GM21423 (cell line): ENCODE measurements around the gene NIT1.
"Not testable (repeated sequence)": the region's sequence is repeated elsewhere in the genome, so short reads cannot be mapped to it uniquely, and the experiment has no call there.

ENCODE experiments used
- ATAC-seq: cut with Tn5 transposase; IDR thresholded peaks from one replicate; pipeline ENCODE4 v1.9.1; 2021; ENCODE audit warnings: mild to moderate bottlenecking, moderate library complexity; ENCODE audit not compliant: unreplicated experiment

The NIT1 gene

GRCh38 chr1:161111527-161111926 is 6.4 kb upstream of the NIT1 start:
- ATAC-seq, result no peak

DNA sequence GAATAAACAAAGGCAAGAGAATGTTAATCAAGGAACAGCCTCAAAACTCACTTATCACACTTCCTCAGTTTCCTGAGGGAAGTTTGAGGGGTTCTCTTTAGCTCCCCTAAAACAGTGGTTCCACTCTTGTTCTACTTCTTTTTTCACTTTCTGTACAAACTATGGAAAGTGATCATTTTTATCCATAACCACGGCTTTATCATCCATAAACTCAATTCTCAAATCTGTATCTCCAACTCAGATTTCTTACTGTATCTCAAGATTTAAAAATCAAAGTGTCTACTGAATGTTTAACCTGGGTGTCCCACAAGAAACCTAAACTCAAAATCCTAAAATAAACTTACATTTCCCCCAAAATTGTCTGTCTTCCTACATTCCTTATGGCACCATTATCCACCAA is 4.0 kb upstream of the NIT1 start:
- ATAC-seq, result no peak

GRCh38 chr1:161114556-161114955 is 3.3 kb upstream of the NIT1 start:
- ATAC-seq, result no peak

DNA sequence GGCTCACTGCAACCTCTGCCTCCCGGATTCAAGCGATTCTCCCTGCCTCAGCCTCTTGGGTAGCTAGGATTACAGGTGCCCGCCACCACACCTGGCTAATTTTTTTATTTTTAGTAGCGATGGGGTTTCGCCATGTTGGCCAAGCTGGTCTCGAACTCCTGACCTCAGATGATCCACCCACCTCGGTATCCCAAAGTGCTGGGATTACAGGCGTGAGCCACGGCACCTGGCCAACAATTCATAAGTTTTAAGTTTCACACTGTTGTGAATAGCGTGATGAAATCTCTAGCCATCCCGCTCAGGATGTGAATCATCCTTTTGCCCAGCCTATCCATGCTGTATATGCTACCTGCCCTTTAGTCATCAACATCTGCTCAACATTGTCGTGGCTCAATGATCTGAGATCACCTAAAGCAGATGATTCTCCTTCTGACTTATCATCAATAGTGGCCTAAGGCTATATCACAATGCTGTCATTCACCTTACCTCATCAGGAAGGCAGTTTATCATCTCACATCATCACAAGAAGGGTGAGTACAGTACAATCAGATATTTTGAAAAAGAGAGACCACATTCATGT is 2.7 kb upstream of the NIT1 start:
- no peak for ATAC-seq

DNA sequence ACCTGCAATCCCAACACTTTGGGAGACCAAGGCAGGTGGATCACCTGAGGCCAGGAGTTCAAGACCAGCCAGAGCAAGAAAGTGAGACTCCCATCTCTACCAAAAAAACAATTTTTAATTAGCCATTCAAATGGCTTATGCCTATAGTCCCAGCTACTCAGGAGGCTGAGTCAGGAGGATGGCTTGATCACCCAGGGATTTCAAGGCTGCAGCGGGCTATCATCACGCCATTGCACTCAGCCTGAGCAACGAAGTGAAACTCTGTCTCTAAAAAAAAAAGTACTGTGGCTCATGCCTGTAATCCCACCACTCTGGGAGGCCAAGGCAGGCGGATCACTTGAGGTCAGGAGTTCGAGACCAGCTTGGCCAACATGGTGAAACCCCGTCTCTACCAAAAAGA is 1.9 kb upstream of the NIT1 start:
- not testable (repeated sequence) for ATAC-seq

DNA sequence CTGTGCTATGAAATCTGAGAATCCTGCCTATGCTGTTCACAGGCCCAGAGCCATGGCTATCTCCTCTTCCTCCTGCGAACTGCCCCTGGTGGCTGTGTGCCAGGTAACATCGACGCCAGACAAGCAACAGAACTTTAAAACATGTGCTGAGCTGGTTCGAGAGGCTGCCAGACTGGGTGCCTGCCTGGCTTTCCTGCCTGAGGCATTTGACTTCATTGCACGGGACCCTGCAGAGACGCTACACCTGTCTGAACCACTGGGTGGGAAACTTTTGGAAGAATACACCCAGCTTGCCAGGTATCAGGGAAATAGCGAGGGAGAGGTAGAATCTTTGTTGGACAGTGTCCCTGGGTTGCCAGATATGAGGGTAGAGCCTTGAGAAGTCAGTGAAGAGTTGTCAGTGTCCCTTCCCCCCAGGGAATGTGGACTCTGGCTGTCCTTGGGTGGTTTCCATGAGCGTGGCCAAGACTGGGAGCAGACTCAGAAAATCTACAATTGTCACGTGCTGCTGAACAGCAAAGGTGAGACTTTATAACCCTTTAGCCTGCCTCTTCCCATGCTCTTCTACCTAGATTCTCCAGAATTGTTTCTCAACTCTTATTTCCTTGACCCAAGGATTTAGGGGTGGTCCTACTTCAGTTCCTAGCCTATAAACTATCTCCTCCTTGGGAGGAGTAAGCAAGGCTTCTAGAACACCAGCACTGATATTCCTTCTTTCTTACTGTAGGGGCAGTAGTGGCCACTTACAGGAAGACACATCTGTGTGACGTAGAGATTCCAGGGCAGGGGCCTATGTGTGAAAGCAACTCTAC is 1.4 kb downstream of the NIT1 start:
- peak; percentile 46 for ATAC-seq

GRCh38 chr1:161121042-161121650 is 3.2 kb downstream of the NIT1 start:
- ATAC-seq, result no peak

GRCh38 chr1:161121834-161122233 is 3.9 kb downstream of the NIT1 start:
- no peak for ATAC-seq

GRCh38 chr1:161122967-161123366 is 5.1 kb downstream of the NIT1 start:
- no peak for ATAC-seq

- ATAC-seq, result no peak
Observed at GRCh38 chr1:161127649-161128048, 9.7 kb downstream of the NIT1 start.

DNA sequence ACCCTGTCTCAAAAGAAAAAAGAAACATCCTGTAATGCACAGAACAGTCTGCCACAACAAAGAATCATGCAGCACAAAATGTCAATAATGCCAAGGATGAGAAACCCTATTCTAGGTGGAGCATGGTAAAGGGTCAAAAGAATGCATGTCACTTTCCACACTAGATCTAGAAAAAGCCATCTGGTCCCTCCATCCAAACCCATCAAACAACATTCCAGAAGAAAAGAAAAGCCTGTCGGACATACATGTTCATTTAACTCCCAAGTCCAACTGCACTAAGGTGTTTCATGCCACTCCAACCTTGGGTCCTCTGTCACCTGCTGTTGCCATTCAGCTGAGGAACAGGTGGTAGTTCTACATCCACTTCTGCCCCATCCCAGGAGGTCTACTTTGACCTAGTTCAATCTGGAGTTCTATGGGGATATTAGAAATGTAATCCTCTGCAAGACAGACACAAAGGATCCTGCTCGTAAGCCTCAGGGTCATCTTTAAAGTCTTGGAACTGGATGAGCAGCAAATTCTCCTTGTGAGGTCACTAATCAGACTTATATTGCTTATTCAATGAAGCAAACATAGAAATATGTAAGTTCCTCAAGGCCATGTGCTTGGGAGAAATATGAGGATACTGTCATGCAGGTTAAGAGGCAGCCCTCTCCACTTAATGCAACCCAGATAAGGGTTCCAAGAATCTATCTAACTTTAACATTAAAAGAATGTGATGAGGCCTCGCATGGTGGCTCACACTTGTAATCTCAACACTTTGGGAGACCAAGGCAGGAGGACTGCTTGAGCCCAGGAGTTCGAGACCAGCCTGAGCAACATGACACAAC is 10.9 kb downstream of the NIT1 start:
- no peak for ATAC-seq

DNA sequence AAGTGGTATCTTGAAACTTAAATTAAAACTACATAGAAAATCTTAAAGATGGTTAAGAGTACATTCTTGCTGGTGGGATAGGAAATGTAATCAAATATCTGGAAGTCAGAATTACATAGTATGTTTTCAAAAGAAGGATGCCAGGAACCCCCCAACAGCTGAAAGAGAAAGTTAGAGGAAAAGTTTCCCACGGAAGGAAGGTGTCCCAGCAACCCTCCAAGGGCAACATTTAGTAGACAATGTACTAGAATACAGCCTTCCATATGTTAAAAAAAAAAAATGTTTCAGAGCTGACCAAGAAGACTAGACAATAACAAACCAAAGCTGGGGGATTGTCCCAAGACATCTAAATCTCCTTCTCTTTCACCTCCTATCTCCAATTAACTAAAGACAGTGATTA is 12.4 kb downstream of the NIT1 start:
- ATAC-seq, result no peak

- peak; percentile 2 for ATAC-seq
Observed at GRCh38 chr1:161131523-161132409, 13.9 kb downstream of the NIT1 start.

DNA sequence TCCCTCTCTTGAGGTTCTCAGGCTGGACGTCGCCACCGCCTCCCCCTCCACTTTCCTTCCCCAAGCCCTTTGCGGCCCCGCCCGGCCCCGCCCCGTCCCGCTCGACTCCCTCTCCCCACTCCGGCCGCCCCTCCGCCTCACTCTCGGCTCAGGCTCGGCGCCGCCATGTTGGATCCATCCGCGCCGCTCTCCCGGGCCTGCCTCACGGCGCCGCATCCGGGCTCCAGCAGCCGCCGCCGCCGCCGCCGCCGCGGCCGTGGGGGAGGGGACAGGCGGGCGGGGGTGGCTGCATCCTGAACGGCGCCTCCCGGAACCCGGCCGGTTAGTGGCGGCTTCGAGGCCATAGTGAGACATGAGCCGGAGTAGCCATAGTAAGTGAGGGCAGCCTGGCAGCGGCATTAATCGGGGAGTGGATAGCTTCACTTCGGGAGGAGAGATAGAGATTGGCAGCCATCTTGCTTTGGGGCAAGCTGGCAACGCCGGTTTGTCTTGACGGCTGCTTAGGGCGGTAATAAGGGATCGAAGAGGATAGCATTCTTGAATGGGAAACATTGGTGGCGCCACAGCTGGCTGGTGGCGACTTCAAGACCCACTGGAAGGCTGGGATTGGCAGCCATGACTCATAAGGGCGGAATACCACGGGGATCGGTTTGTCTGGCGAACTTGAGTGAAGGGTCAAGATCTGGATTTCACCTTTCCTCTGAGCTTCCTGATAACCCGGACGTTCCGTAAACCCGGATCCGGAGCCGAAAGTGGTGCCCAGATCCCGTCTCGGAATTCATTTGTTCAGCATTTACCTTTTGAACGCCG is 14.7 kb downstream of the NIT1 start, which contains the start of gene DEDD:
TSS of gene DEDD (minus strand) at position 258 of the 810 bp plus-strand sequence. CDS start 8,205 bp downstream, outside the sequence.
- peak; percentile 93 for ATAC-seq

- ATAC-seq, result no peak
Observed at GRCh38 chr1:161133220-161133740, 15.4 kb downstream of the NIT1 start.

DNA sequence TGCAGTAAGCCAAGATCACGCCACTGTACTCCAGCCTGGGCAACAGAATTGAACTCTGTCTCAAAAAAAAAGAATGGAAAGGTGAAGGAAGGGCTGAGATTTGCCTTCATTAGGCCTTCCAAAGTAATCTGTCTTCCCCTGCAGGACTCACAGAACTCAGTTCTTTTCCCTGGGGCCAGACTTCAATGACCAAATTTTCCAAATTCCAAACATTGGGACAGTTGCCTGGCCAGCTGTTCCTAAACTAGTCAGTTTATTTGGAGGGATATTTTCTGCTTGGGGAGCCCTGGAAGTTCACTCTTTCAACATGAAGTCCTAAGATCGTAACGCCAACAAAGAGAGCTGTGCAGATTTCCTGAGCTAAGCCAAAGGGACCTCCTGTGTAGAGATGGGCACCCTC is 20.0 kb downstream of the NIT1 start:
- ATAC-seq, result no peak

DNA sequence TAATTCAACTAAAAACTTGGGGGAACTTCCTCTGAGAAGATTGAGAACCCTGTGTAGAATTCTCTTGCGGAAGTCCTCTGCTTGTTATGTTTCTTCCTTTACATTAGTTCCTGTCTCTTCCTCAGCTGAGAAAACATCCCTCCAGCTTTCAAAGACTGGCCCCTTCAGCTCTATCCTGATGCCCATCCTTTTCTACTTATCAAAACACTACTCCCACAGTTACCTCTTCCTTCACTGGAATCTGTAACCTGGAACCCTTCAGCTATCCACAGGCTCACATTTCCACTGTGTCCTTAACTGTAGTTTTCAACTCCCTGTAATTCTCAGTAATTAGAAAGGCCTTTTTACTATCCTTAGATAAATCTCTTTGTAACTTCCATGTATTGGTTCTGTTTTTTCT is 20.5 kb downstream of the NIT1 start:
- ATAC-seq, result no peak

GRCh38 chr1:161139766-161140165 is 21.9 kb downstream of the NIT1 start:
- no peak for ATAC-seq

DNA sequence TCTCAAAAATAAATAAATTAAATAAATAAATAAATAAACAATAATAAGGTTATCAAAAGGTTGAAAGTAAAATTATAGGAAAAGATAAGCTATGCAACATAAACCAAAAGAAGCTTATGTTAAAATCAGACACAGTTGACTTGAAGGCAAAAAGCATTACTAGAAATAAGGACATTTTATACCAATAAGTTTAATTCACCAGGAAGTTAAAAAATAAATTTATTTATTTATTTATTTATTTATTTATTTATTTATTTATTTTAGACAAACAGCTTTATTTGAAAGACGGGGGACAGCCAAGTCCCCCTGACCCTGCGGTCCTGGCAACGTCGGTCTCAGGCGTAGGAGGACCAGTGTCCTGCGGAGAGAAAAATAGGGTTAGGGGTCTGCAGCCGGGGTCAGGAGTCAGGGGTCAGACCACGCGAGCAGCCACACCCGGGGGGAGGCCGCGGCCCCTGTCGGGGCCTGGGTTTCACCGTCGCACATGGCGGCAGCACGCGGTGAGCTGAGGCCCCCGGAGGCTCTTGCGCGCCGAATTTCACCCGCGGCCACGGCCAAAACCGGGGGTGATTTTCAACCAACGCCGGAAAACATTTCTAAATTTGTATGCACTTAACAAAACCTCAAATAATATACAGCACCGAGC is 23.0 kb downstream of the NIT1 start:
- no peak for ATAC-seq
